GM10266 (cell line): ENCODE measurements around the gene RHOH.

Experiments
- DNase-seq: peaks from one replicate; pipeline ENCODE4 v3.0.0; 2012; ENCODE audit errors: extremely low spot score
- TF ChIP-seq, protein P1 (sequence below): IDR thresholded peaks from 2 replicates; pipeline ENCODE4 v1.5.1; 2012; ENCODE audit warnings: mild to moderate bottlenecking, low read depth; ENCODE audit not compliant: control insufficient read depth, insufficient read depth; ENCODE audit errors: missing control alignments

The RHOH gene

DNA sequence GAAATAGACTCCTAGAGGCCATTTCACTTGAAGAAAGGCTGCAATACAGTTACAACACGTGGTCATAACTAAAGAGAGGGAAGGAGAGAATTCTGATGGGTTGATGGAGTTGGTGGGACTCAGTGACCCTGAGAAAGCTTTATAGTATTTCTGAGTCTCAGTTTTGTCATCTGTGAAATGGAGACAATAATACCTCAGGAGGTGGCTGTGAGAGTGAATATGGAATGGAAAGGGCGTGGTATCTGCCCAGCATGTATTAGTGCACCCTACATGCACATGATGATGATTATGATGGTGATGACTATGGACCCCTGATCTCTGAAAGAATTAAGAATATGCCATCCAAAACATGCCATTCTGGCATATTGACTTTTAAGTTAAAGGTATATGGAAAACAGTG, 66.0 kb downstream of the RHOH start:
- TF ChIP-seq, protein P1, sequence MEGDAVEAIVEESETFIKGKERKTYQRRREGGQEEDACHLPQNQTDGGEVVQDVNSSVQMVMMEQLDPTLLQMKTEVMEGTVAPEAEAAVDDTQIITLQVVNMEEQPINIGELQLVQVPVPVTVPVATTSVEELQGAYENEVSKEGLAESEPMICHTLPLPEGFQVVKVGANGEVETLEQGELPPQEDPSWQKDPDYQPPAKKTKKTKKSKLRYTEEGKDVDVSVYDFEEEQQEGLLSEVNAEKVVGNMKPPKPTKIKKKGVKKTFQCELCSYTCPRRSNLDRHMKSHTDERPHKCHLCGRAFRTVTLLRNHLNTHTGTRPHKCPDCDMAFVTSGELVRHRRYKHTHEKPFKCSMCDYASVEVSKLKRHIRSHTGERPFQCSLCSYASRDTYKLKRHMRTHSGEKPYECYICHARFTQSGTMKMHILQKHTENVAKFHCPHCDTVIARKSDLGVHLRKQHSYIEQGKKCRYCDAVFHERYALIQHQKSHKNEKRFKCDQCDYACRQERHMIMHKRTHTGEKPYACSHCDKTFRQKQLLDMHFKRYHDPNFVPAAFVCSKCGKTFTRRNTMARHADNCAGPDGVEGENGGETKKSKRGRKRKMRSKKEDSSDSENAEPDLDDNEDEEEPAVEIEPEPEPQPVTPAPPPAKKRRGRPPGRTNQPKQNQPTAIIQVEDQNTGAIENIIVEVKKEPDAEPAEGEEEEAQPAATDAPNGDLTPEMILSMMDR, result no peak
- DNase-seq, result no peak

DNA sequence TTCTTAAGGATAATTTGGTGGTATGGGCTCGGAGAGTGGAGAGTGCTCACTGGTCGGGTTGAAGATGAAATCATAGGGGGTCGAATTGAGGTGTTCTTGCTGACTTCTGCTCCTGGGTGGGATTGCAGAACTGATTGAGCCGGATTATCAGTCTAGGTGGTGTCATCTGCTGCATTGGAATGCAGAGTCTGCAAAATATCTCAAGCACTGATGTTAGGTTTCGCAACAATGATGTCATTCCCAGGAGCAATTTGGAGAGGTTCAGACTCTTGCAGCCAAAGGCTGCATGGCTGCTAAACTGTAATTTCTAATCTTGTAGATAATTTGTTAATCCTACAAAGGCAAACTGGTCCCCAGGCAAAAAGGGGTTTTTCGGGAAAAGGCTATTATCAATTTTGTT, 67.7 kb downstream of the RHOH start:
- DNase-seq, result no peak
- TF ChIP-seq, protein P1, result no peak

DNA sequence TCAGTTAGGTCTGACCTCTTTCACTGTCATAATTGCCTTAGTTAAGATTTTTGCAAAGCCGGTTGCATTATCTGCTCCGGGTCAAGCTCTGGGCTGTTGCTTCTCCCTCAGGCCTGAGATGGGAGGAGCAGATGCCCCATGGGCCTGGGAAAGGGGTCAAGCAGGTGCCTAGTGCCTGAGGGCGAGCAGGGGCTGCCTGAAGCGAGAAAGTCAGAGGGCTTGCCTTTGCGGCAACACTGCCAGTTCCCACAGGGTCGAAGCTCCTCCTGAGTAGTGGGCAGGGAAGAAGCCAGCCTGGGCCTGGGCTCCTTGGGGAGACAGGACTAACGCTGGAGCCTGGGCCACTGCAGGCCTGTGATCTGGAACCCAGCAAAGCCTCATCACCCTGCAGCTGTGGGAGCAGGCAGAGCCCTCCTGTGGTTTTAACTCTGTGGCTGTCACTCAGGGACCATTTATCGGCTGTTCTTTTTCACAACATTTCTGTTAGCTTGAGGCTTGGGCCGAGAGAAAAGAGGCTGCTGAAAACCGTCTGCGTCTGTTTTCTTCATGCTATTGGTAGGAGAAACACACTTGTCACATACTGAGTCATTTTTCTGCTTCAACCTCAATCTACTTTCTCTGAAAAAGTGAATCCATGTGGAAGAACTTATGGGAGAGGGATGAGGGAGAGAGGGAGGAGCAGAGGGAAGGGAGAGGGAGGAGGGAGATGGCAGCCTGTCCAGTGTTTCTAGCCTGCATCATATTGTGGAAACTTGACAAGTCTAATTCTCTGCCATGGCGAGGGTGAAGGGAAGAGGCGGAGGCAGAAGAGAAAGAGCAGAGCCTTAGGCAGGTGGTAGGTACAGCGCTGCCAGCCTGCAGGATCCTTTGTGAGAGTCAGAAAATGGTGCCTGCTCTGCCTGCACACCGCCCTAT, 68.4 kb downstream of the RHOH start:
- DNase-seq, result no peak
- TF ChIP-seq, protein P1, result no peak

DNA sequence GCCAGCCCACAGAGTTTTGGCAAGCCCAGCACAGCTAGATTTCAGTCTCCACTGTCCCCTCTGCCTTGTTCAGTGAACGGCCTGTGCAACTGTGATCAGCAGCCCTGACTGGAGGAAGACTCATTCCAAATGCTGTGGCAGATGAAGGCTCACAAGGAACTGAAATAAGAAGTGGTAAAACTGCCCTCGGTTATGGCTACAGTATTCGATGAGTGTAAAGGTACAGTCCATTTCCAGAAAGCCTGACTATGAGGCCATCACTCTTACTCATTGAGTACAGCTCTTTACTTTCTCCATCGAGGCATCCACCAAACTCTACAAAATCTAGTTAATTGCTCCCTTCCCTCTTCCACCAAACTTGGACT, 69.1 kb downstream of the RHOH start:
- no peak for DNase-seq
- TF ChIP-seq, protein P1, result no peak

DNA sequence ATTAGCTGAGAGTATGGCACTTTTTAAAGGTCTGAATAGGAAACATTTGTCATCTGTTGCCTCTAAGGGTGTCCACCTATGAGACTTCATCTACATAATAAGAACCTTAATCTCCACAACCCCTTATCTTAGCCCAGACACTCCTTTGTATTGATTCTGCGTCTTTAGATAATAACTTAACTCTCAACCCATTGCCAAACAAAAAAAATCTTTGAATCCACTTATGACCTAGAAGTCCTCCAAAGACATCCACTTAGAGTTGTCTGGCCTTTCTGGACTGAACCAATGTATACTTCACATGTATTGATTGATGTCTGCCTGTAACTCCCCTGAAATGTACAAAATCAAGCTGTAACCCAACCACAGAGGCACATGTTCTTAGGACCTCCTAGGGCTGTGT, 72.3 kb downstream of the RHOH start:
- TF ChIP-seq, protein P1, result no peak
- no peak for DNase-seq

DNA sequence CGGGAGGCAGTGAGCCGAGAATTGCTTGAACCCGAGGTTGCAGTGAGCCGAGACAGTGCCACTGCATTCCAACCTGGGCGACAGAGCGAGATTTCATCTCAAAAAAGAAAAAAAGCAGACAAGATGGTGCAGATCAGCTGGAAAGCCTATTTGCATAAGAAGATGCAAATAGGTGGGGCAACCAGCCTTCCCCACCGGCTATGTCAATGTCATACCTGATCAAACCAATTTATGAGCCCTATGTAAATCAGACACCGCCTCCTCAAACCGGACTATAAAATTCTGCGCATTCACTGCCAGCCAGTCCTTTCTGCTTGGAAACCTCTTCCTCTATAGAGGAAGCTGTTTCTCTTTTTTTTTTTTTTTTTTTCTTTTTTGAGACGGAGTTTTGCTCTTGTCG, 73.8 kb downstream of the RHOH start:
- no peak for DNase-seq
- TF ChIP-seq, protein P1, result no peak

DNA sequence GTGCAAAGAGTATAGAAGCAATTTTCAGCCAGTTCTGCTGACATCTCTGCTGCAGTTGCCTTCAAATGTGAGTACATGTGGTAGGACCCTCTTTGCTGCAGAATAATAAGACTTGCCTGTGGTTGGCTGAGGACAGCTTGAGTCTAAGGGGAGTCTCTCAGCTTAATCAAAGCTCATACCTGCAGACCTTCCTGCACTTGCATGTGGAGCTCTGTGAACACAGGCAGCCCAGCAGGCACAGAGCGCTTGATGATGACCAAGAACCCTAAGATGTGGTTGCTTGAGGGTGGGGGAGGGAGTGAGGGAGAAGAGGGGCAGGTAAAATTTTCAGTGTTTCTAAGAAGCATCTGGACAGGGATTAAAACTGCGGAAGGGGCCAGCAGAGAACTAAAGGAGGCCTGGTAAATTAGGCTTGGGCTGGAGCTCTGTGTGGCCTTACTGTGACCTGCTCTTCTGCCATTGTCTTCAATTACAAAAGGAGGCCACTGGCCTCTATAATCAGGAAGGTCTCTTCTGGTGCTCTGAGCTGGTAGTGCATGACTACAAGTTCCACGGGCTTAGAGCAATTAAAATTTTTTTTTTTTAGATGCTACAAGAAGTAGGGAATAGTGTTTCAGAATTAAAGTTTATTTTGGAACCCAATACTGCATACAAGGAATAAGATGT, 78.4 kb downstream of the RHOH start:
- TF ChIP-seq, protein P1, result no peak
- DNase-seq, result no peak
